Panc1 (cell line): ENCODE data around the gene VSTM2L. TPM values are rescaled to one million over a fixed set of nuclear protein-coding genes. Genes with fewer than 3 reads are reported as not detected.

Experiments
- ATAC-seq: fragments of 200-7000 bp; cut with Tn5 transposase; 2 replicates; pipeline ENCODE4 v1.9.1; 2020; ENCODE audit warnings: mild to moderate bottlenecking, moderate library complexity
- BruUV-seq: library from RNA; stranded (reverse); fragments of 400-500 nt; replicated peaks from 2 replicates; lab custom pipeline; 2021; lab: Mats Ljungman, UMichigan
- CTCF ChIA-PET: fragments of 300-600 bp; sonication (Branson Sonifier 250); formaldehyde crosslinking; loops from one replicate; lab custom pipeline; 2022; ENCODE audit warnings: antibody characterized with exemption; lab: Charles Lee
- POLR2A ChIA-PET: fragments of 300-600 bp; sonication (Branson Sonifier 250); formaldehyde crosslinking; loops from one replicate; lab custom pipeline; 2022; ENCODE audit warnings: antibody characterized with exemption; lab: Charles Lee
- DNase-seq: peaks from one replicate; pipeline ENCODE4 v3.0.0-alpha.2; 2010; ENCODE audit warnings: low read depth, low spot score
- H3K27ac ChIP-seq: 2 replicates; pipeline ENCODE4 v1.5.1; 2011; ENCODE audit warnings: mild to moderate bottlenecking, low read length, inconsistent platforms
- H3K27me3 ChIP-seq: fragments of 200-500 bp; sonication (Bioruptor generic); 2 replicates; pipeline ENCODE4 v1.6.0; 2014; ENCODE audit warnings: low read length, inconsistent platforms; ENCODE audit not compliant: control insufficient read depth, insufficient read depth
- H3K36me3 ChIP-seq: fragments of 200-500 bp; sonication (Bioruptor generic); 2 replicates; pipeline ENCODE4 v1.5.1; 2014; ENCODE audit warnings: inconsistent platforms, mild to moderate bottlenecking, low read length, moderate library complexity; ENCODE audit not compliant: control insufficient read depth, insufficient read depth
- H3K4me1 ChIP-seq: 2 replicates; pipeline ENCODE4 v1.5.1; 2011; ENCODE audit warnings: inconsistent platforms, mild to moderate bottlenecking, low read length, moderate library complexity; ENCODE audit not compliant: control insufficient read depth, insufficient read depth
- H3K4me3 ChIP-seq, 2 experiments: 2 replicates each; pipeline ENCODE4 v1.5.1; 2011 to 2012; ENCODE audit warnings: low read depth in 2 of 2, low read length in 2 of 2, mild to moderate bottlenecking in 2 of 2, inconsistent platforms in 1 of 2, moderate library complexity in 1 of 2
- H3K9me3 ChIP-seq: fragments of 200-500 bp; sonication (Bioruptor generic); 2 replicates; pipeline ENCODE4 v1.5.1; 2014; ENCODE audit warnings: low read depth, mild to moderate bottlenecking, inconsistent platforms, low read length, moderate library complexity; ENCODE audit not compliant: control insufficient read depth, insufficient read depth
- POLR2AphosphoS5 ChIP-seq: IDR thresholded peaks from 2 replicates; pipeline ENCODE4 v1.6.1; 2012; ENCODE audit warnings: mild to moderate bottlenecking, low read depth, low read length, moderate library complexity
- SIN3A ChIP-seq: IDR thresholded peaks from 2 replicates; pipeline ENCODE4 v1.6.1; 2012; ENCODE audit warnings: low read depth, mild to moderate bottlenecking, low read length, moderate library complexity, borderline replicate concordance; ENCODE audit not compliant: insufficient read depth
- TCF7L2 ChIP-seq: IDR thresholded peaks from 2 replicates; pipeline ENCODE4 v1.6.1; 2011; ENCODE audit warnings: mild to moderate bottlenecking, low read depth, low read length, inconsistent platforms
- in situ Hi-C: cut with HindIII; loops from 2 replicates; pipeline ENCODE4 v1.10.0; 2016; ENCODE audit warnings: low sequenced_read_pairs, low pct_unique_long_range_greater_than_20kb
- intact Hi-C: fragments of 100-400 bp; cut with micrococcal nuclease; formaldehyde crosslinking; loops from one replicate; pipeline ENCODE4 v1.10.0; 2022; ENCODE audit not compliant: unreplicated experiment
- total RNA-seq: library from RNA; stranded (reverse); gene quantifications from one replicate; pipeline ENCODE4 v1.2.1, GENCODE V29; 2021; ENCODE audit not compliant: unreplicated experiment
- TF ChIP-seq, protein P1 (sequence below), 2 experiments: IDR thresholded peaks; 2 replicates each; pipeline ENCODE4 v1.6.1; 2011 to 2012; ENCODE audit warnings: low read depth in 2 of 2, control low read depth in 1 of 2, low read length in 1 of 2, mild to moderate bottlenecking in 1 of 2, moderate library complexity in 1 of 2; ENCODE audit not compliant: insufficient read depth in 1 of 2
- TF ChIP-seq, protein P2 (sequence below): fragments of 450-650 bp; IDR thresholded peaks from 2 replicates; pipeline ENCODE4 v1.5.1; 2017; ENCODE audit warnings: mild to moderate bottlenecking

Gene VSTM2L
- total RNA-seq, 1 experiment from 2014 or later = 16.0 TPM

DNA sequence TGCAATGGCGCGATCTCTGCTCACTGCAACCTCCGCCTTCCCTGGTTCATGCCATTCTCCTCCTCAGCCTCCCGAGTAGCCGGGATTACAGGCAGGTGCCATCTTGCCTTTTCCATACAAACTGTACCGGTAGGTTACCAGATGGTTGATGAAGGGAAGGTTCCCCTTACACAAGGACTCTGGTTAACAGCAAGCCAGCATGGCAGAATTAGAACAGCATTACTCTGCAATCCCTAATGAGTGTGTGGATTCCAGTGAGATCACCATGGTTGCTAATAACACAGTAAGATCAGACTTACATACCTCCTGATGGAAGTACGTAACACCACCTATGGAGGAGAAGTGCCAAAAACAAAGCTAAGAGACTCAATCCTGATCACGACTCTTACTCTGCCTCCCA is 78.6 kb downstream of the VSTM2L start:
- Histone ChIP-seq H3K36me3 (no peaks in the 10 kb centered on the region), H3K4me3 (no peak overlapping the region), H3K27me3 (no peaks in the 10 kb centered on the region), H3K4me1 (no peaks in the 10 kb centered on the region), H3K27ac (no peak overlapping the region), H3K9me3 (no peaks in the 10 kb centered on the region)
- no TSS peak for BruUV-seq
- ChIA-PET POLR2A (interaction anchor here (0.7 kb wide), 1 partner anchor 8 kb away, joined by 5 read pairs; no protein-coding TSS in a partner anchor), CTCF (no interaction called here)
- intact Hi-C loops (no loop called here), in situ Hi-C loops (no loop called here)
- TF ChIP-seq TCF7L2 (no peak), SIN3A (no peak), POLR2AphosphoS5 (no peak)
- TF ChIP-seq, protein P1, sequence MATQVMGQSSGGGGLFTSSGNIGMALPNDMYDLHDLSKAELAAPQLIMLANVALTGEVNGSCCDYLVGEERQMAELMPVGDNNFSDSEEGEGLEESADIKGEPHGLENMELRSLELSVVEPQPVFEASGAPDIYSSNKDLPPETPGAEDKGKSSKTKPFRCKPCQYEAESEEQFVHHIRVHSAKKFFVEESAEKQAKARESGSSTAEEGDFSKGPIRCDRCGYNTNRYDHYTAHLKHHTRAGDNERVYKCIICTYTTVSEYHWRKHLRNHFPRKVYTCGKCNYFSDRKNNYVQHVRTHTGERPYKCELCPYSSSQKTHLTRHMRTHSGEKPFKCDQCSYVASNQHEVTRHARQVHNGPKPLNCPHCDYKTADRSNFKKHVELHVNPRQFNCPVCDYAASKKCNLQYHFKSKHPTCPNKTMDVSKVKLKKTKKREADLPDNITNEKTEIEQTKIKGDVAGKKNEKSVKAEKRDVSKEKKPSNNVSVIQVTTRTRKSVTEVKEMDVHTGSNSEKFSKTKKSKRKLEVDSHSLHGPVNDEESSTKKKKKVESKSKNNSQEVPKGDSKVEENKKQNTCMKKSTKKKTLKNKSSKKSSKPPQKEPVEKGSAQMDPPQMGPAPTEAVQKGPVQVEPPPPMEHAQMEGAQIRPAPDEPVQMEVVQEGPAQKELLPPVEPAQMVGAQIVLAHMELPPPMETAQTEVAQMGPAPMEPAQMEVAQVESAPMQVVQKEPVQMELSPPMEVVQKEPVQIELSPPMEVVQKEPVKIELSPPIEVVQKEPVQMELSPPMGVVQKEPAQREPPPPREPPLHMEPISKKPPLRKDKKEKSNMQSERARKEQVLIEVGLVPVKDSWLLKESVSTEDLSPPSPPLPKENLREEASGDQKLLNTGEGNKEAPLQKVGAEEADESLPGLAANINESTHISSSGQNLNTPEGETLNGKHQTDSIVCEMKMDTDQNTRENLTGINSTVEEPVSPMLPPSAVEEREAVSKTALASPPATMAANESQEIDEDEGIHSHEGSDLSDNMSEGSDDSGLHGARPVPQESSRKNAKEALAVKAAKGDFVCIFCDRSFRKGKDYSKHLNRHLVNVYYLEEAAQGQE (IDR thresholded peaks at IDR 0.05; ENCODE audit: insufficient read depth in 1 of 2, low read depth in 2 of 2, low read length in 1 of 2) = no peak
- TF ChIP-seq, protein P2, sequence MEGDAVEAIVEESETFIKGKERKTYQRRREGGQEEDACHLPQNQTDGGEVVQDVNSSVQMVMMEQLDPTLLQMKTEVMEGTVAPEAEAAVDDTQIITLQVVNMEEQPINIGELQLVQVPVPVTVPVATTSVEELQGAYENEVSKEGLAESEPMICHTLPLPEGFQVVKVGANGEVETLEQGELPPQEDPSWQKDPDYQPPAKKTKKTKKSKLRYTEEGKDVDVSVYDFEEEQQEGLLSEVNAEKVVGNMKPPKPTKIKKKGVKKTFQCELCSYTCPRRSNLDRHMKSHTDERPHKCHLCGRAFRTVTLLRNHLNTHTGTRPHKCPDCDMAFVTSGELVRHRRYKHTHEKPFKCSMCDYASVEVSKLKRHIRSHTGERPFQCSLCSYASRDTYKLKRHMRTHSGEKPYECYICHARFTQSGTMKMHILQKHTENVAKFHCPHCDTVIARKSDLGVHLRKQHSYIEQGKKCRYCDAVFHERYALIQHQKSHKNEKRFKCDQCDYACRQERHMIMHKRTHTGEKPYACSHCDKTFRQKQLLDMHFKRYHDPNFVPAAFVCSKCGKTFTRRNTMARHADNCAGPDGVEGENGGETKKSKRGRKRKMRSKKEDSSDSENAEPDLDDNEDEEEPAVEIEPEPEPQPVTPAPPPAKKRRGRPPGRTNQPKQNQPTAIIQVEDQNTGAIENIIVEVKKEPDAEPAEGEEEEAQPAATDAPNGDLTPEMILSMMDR = no peak
- ATAC-seq (no peak), DNase-seq (no peak)

DNA sequence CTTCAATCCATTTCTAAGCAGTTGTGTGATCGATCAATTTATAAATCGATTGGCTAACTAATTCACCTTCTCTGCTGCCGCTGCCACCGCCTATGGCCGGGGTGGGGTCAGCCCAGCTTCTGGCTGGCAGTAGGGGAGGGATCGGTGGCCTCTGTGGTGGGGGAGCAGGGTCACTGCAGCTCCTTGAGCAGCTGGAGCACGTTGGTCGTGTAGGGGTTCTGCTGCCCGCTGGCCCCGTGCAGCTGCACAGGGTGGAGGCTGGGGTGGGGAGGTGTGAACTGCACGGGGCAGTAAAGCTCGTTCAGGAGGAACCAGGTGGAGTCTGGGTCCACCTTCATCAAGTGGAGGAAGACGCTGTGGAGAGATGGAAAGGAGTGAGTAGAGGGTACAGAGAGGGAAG is 80.4 kb downstream of the VSTM2L start:
- Histone ChIP-seq H3K27me3 (no peaks in the 10 kb centered on the region), H3K27ac (no peak overlapping the region), H3K9me3 (no peaks in the 10 kb centered on the region), H3K36me3 (no peaks in the 10 kb centered on the region), H3K4me3 (no peak overlapping the region), H3K4me1 (no peaks in the 10 kb centered on the region)
- ChIA-PET CTCF (no interaction called here), POLR2A (no interaction called here)
- no TSS peak for BruUV-seq
- TF ChIP-seq, protein P2 = no peak
- TF ChIP-seq TCF7L2 = no peak
- no peak for TF ChIP-seq POLR2AphosphoS5
- no peak for TF ChIP-seq SIN3A
- TF ChIP-seq, protein P1 (IDR thresholded peaks at IDR 0.05; ENCODE audit: insufficient read depth in 1 of 2, low read depth in 2 of 2, low read length in 1 of 2) = no peak
- no peak for DNase-seq
- intact Hi-C loops = no loop called here
- no peak for ATAC-seq
- in situ Hi-C loops = no loop called here
